ENCODE results near the gene RASSF3.
"Not testable (repeated sequence)": the region's sequence is repeated elsewhere in the genome, so short reads cannot be mapped to it uniquely, and the experiment has no call there.

Gene RASSF3

GRCh38 chr12:64598831-64599230, 11.5 kb upstream of the RASSF3 start:
- DNase-seq: no peak

GRCh38 chr12:64600164-64600561, 10.1 kb upstream of the RASSF3 start:
- DNase-seq: no peak

- no peak for DNase-seq
Measured at GRCh38 chr12:64603183-64603841, 7.0 kb upstream of the RASSF3 start.

- DNase-seq: no peak
Measured at GRCh38 chr12:64608901-64609535, 1.3 kb upstream of the RASSF3 start.

- DNase-seq: no peak
Measured at GRCh38 chr12:64609536-64610078, 688 bp upstream of the RASSF3 start.

GRCh38 chr12:64610660-64611340, 505 bp downstream of the RASSF3 start:
- peak; percentile 63 for DNase-seq

GRCh38 chr12:64611341-64612284, 1.3 kb downstream of the RASSF3 start:
- no peak for DNase-seq

- DNase-seq: no peak
Measured at GRCh38 chr12:64612843-64613242, 2.5 kb downstream of the RASSF3 start.

- not testable (repeated sequence) for DNase-seq
Measured at GRCh38 chr12:64613775-64614398, 3.6 kb downstream of the RASSF3 start.

- DNase-seq: no peak
Measured at GRCh38 chr12:64616201-64616600, 5.9 kb downstream of the RASSF3 start.

GRCh38 chr12:64618953-64619590, 8.8 kb downstream of the RASSF3 start:
- no peak for DNase-seq

GRCh38 chr12:64621257-64621942, 11.1 kb downstream of the RASSF3 start:
- DNase-seq: no peak

GRCh38 chr12:64624035-64624434, 13.7 kb downstream of the RASSF3 start:
- DNase-seq: no peak

GRCh38 chr12:64625243-64626077, 15.2 kb downstream of the RASSF3 start:
- no peak for DNase-seq

GRCh38 chr12:64626588-64626987, 16.3 kb downstream of the RASSF3 start:
- DNase-seq: not testable (repeated sequence)

GRCh38 chr12:64627771-64628170, 17.5 kb downstream of the RASSF3 start:
- no peak for DNase-seq

GRCh38 chr12:64631197-64631596, 20.9 kb downstream of the RASSF3 start:
- DNase-seq: no peak

GRCh38 chr12:64633011-64633939, 23.0 kb downstream of the RASSF3 start:
- DNase-seq: no peak

GRCh38 chr12:64633940-64634337, 23.6 kb downstream of the RASSF3 start:
- DNase-seq: no peak
